ENCODE data around the gene DCLK2. TPM values are rescaled to one million over a fixed set of nuclear protein-coding genes. Genes with fewer than 3 reads are reported as not detected.
A peak's percentile ranks its signal among the peaks of the same experiment; 100 is the strongest.

Gene DCLK2
- polyA plus RNA-seq, 6 donors from 2014 or later = 0.34 to 9.1 (median 2.0) TPM

DNA sequence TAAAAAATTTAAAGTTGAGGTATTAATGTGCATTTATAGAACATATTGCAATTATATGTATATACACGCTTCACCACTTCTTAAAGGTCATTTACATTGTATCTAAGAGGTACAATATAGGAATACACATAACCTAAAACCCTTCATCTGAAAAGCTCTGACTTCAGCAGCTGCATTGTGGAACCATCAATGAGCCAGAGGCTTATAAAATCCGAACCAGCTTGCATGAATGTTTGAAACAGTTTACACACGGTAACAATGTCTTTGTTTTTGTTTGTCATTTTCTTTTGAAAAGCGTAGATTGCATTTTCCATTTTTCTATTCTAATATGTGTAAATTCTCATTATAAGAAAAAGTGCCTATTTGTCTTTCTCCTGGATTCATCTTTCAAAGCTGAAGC lies 221.6 kb downstream of the DCLK2 start:
- no peak for ATAC-seq (ENCODE audit: low read depth in 2 of 2)
- no peaks in the 10 kb centered on the region for H3K9me3 Mint-ChIP-seq
- no peaks in the 10 kb centered on the region for H3K27me3 Mint-ChIP-seq

DNA sequence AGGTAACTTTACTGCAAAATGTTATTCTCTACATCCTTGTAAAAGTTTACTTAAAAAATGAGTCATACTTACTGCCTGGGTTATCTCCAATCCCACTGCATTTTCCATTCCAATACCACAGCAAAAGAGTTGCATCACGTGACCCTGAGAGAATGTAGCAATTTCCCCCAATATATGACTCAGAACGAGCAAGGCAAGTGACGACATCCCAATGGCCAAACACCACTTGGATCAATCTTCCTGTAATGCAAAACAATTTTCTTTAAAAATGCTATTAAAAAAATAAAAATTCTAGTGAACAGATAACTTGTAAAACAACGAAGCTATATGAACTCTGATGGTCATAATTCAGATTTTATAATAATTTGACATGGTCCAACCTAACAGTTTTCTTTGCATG lies 224.3 kb downstream of the DCLK2 start:
- DNase-seq = no peak
- no peak for ATAC-seq (ENCODE audit: low read depth in 2 of 2)
- Mint-ChIP-seq H3K27me3 (no peaks in the 10 kb centered on the region), H3K4me3 (no peak overlapping the region), H3K27ac (no peak overlapping the region), H3K4me1 (no peaks in the 10 kb centered on the region), H3K9me3 (no peaks in the 10 kb centered on the region), H3K36me3 (peaks cover 0 to 11% of the 10 kb centered on the region in 2 donors)

More for the DNA sequence above, 221.6 kb downstream of the DCLK2 start:
- Mint-ChIP-seq H3K4me1 (no peaks in the 10 kb centered on the region), H3K4me3 (no peak overlapping the region), H3K36me3 (peaks cover 0 to 7% of the 10 kb centered on the region in 2 donors), H3K27ac (no peak overlapping the region)
- no peak for DNase-seq

DNA sequence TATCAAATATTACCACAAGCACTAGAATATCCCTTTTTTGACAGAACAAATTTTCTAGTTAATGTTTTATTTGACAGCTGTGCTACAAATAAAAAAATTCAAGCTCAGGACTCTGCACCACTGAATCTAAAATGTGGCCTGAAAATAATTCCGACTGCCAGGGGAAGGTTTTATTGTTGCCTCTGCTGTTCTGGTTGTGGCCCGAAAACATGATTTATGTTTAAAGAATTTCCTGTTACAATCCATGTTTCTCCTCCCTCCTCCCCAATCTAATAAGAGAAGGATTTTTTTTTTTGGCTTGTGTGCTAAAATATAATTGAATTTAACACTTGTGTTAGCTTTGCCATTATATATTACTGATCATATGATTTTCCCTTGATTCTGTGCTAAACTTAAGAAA lies 227.8 kb downstream of the DCLK2 start:
- ATAC-seq (ENCODE audit: low read depth in 2 of 2) (no peak), DNase-seq (no peak)
- H3K9me3 Mint-ChIP-seq = no peaks in the 10 kb centered on the region
- no peaks in the 10 kb centered on the region for H3K4me1 Mint-ChIP-seq
- no peaks in the 10 kb centered on the region for H3K27me3 Mint-ChIP-seq
- peak overlapping the region in 1 of 6 donors; percentile 36 for H3K27ac Mint-ChIP-seq
- no peak overlapping the region for H3K4me3 Mint-ChIP-seq
- H3K36me3 Mint-ChIP-seq = peaks cover 0 to 21% of the 10 kb centered on the region in 2 donors

DNA sequence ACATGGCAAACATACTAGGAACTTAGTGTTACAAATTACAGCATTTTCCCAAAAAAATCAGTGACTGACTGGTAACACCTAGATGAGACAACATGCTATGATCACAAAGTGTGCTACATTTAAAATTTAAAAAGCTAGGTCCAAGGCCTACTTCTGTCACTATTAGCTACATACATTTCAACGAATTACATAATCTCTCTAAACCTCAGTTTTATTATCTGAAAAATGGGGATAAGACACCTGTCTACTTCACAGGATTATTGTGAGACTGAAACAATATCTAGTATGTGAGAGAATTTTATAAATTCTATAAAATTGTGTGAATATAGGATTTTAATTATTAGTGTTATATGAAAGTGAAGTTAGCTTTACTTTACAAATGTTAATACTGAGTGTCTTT lies 228.5 kb downstream of the DCLK2 start:
- DNase-seq (no peak), ATAC-seq (ENCODE audit: low read depth in 2 of 2) (no peak)
- Mint-ChIP-seq H3K4me1 (no peaks in the 10 kb centered on the region), H3K9me3 (no peaks in the 10 kb centered on the region), H3K4me3 (no peak overlapping the region), H3K27me3 (no peaks in the 10 kb centered on the region), H3K36me3 (peaks cover 0 to 21% of the 10 kb centered on the region in 2 donors), H3K27ac (no peak overlapping the region)
